ENCODE measurements around the gene SNX10. TPM values are rescaled to one million over a fixed set of nuclear protein-coding genes. Genes with fewer than 3 reads are reported as not detected.

The SNX10 gene
- total and polyA plus RNA-seq, 2 of the 4 experiments (the other 2 are of a cell fraction): not detected

GRCh38 chr7:26280097-26280496 lies 11.6 kb upstream of the SNX10 start:
- dilution Hi-C loops (cut with HindIII; ENCODE audit: low sequenced_read_pairs, unreplicated experiment): no loop called here
- no peaks in the 10 kb centered on the region for H3K27me3 ChIP-seq (ENCODE audit: control insufficient read depth, insufficient read depth, low read length)
- ChIA-PET POLR2A (ENCODE audit: unreplicated experiment) (no interaction called here), CTCF (no interaction called here)
- H2AFZ ChIP-seq (replicated peaks; ENCODE audit: low read length, poor library complexity): no peak overlapping the region
- intact Hi-C loops (cut with micrococcal nuclease): no loop called here
- no peak overlapping the region for H2BK20ac ChIP-seq (ENCODE audit: low read depth, low read length)
- in situ Hi-C loops (cut with MboI; ENCODE audit: low sequenced_read_pairs): no loop called here
- H3K9ac ChIP-seq (ENCODE audit: low read depth, low read length): no peak overlapping the region
- no peak overlapping the region for H3K4ac ChIP-seq (ENCODE audit: low read depth, low read length)
- no peak overlapping the region for H4K5ac ChIP-seq (ENCODE audit: low read depth, low read length)
- no peaks in the 10 kb centered on the region for H3K9me1 ChIP-seq (ENCODE audit: insufficient read depth, low read length)
- no peak overlapping the region for H2AK5ac ChIP-seq (ENCODE audit: low read depth, low read length)
- H3K23ac ChIP-seq (ENCODE audit: low read depth, low read length): no peak overlapping the region
- H3K36me3 ChIP-seq (ENCODE audit: control insufficient read depth, insufficient read depth, low read length): no peaks in the 10 kb centered on the region
- H2BK15ac ChIP-seq (ENCODE audit: low read depth, low read length): no peak overlapping the region
- H4K91ac ChIP-seq (ENCODE audit: insufficient read depth, low read depth, low read length): no peak overlapping the region
- H2BK120ac ChIP-seq (ENCODE audit: low read depth, low read length): no peak overlapping the region
- no peak overlapping the region for H2BK5ac ChIP-seq (ENCODE audit: low read depth, low read length, poor library complexity, severe bottlenecking)
- no peak overlapping the region for H4K8ac ChIP-seq (ENCODE audit: low read depth in 2 of 2, low read length in 2 of 2)
- H4K20me1 ChIP-seq (ENCODE audit: insufficient read depth, low read length): no peaks in the 10 kb centered on the region
- no TSS peak for BruUV-seq (replicated peaks)
- no peak overlapping the region for H3K14ac ChIP-seq (replicated peaks; ENCODE audit: low read depth, low read length)
- H3K4me1 ChIP-seq (ENCODE audit: control insufficient read depth, insufficient read depth, low read length): no peaks in the 10 kb centered on the region
- no peak for TF ChIP-seq CEBPB (IDR thresholded peaks at IDR 0.05; ENCODE audit: low read depth, low read length)
- TF ChIP-seq ELK1 (IDR thresholded peaks at IDR 0.05; ENCODE audit: borderline replicate concordance, low read depth, low read length): no peak
- no peak for TF ChIP-seq RCOR1 (IDR thresholded peaks at IDR 0.05; ENCODE audit: insufficient replicate concordance, low read length)
- no peak for TF ChIP-seq MAFK (IDR thresholded peaks at IDR 0.05; ENCODE audit: low read depth, low read length)
- TF ChIP-seq MAZ (IDR thresholded peaks at IDR 0.05; ENCODE audit: borderline replicate concordance, low read depth, low read length): no peak
- no peak for TF ChIP-seq RAD21 (IDR thresholded peaks at IDR 0.05; ENCODE audit: low read length)
- no peak for TF ChIP-seq MXI1 (IDR thresholded peaks at IDR 0.05; ENCODE audit: borderline replicate concordance, low read depth, low read length)
- no peak for TF ChIP-seq SMC3 (IDR thresholded peaks at IDR 0.05; ENCODE audit: low read depth, low read length)
- TF ChIP-seq RFX5 (IDR thresholded peaks at IDR 0.05; ENCODE audit: low read depth, low read length): no peak
- TF ChIP-seq, protein P1, sequence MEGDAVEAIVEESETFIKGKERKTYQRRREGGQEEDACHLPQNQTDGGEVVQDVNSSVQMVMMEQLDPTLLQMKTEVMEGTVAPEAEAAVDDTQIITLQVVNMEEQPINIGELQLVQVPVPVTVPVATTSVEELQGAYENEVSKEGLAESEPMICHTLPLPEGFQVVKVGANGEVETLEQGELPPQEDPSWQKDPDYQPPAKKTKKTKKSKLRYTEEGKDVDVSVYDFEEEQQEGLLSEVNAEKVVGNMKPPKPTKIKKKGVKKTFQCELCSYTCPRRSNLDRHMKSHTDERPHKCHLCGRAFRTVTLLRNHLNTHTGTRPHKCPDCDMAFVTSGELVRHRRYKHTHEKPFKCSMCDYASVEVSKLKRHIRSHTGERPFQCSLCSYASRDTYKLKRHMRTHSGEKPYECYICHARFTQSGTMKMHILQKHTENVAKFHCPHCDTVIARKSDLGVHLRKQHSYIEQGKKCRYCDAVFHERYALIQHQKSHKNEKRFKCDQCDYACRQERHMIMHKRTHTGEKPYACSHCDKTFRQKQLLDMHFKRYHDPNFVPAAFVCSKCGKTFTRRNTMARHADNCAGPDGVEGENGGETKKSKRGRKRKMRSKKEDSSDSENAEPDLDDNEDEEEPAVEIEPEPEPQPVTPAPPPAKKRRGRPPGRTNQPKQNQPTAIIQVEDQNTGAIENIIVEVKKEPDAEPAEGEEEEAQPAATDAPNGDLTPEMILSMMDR (conservative IDR thresholded peaks at IDR 0.05; ENCODE audit: low read depth, low read length): no peak
- no peak for TF ChIP-seq CHD1 (IDR thresholded peaks at IDR 0.05; ENCODE audit: low read depth, low read length)
- TF ChIP-seq, protein P2, sequence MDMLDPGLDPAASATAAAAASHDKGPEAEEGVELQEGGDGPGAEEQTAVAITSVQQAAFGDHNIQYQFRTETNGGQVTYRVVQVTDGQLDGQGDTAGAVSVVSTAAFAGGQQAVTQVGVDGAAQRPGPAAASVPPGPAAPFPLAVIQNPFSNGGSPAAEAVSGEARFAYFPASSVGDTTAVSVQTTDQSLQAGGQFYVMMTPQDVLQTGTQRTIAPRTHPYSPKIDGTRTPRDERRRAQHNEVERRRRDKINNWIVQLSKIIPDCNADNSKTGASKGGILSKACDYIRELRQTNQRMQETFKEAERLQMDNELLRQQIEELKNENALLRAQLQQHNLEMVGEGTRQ (IDR thresholded peaks at IDR 0.05; ENCODE audit: low read depth, low read length): no peak
- TF ChIP-seq POLR2A (IDR thresholded peaks at IDR 0.05; ENCODE audit: low read depth, low read length): no peak
- no peak for TF ChIP-seq BHLHE40 (IDR thresholded peaks at IDR 0.05; ENCODE audit: low read depth, low read length)
- no peak for TF ChIP-seq FOS (IDR thresholded peaks at IDR 0.05; ENCODE audit: low read depth, low read length)
- no peak for TF ChIP-seq NFE2L2 (IDR thresholded peaks at IDR 0.05; ENCODE audit: low read depth, low read length)
- DNase-seq: no peak
- no peak overlapping the region for H3K4me3 ChIP-seq (ENCODE audit: insufficient read depth, low read depth, low read length)
- no peak overlapping the region for H3K56ac ChIP-seq (ENCODE audit: extremely low read depth, insufficient read depth, low read length)
- no peak overlapping the region for H3K27ac ChIP-seq (ENCODE audit: insufficient read depth, low read length)
- H3K79me1 ChIP-seq (ENCODE audit: low read depth in 1 of 2, low read length in 2 of 2): no peaks in the 10 kb centered on the region
- H3K18ac ChIP-seq (ENCODE audit: low read depth, low read length): no peak overlapping the region
- no peak overlapping the region for H3K4me2 ChIP-seq (ENCODE audit: low read depth, low read length)
- H3K9me3 ChIP-seq (ENCODE audit: control insufficient read depth, insufficient read depth, low read length): no peaks in the 10 kb centered on the region
- H2AK9ac ChIP-seq (replicated peaks; ENCODE audit: low read depth, low read length, poor library complexity): no peak overlapping the region
- ATAC-seq (ENCODE audit: low read depth): no peak

Measured in IMR-90 (cell line).